ENCODE measurements around the gene SYT1.

Gene SYT1

DNA sequence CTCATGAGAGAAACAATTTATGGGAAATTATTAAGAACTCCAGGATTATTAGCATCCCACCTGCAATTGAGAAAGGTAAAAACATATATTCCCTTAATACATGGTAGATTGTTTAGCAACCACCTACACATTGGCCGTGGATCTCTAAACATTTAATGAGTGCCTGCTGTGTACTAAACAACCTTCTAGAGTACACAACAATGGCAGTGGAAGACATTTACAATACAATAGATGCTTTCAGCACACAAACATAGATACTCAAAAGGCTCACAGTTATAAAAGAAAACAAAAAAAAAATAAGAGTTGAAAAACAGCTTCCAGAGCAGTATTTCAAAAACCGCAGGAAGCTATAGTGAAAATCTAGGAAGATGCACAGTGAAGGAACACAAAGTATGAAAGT is 382.9 kb downstream of the SYT1 start:
- DNase-seq = no peak

DNA sequence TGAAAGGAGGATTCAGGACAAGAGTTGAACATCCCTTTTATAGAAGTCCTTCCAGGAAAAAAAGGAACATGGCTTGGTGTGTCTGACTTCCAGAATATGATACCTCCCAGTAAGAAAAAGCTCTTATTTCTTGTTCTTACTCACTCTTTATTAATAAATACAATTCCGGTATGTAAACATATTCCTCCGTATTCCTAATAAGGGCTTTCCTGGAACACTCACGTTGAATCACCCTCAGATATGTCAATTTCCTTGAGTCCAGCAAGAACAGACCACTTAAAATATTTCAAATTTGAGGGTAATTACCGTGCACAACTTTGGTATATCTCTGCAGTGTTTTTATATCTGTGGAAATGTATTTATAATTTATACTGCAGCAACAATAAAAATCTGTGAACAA is 385.6 kb downstream of the SYT1 start:
- DNase-seq = no peak

DNA sequence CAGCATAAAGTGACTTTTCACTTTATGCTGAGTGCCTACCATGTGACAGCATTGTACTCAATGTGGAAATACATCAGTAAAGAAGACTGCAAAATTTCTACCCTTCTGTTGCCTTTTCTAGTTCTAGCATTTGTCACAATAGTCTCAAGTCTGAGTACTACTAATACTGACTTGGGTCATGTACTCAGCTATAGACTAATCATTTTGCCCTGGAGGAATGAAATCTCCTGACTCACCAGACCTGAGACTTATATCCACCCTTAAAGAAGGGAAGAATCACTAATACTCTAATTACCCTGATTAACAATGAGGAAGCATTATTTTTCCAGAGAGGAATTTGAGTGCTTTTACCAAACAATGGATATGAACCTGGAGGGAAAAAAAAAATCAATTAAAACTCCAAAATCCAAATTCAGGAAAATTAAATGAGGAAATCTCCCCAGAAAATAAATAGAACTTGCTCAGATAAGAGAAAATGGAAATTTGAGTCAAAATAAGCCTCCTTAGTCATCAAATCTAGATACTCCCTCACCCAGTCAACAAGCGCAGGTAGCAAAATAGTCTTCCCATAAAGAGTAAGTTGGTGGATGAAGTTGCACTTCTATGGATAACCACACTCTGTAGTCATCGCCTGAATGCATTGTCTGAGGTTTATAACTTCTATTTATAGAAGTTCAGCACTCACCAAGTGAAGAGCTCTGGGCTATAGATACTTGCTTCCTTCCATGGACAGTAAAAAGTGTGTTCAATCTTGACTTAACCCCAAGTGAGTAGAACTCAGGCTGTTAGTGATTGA is 386.6 kb downstream of the SYT1 start:
- no peak for DNase-seq

DNA sequence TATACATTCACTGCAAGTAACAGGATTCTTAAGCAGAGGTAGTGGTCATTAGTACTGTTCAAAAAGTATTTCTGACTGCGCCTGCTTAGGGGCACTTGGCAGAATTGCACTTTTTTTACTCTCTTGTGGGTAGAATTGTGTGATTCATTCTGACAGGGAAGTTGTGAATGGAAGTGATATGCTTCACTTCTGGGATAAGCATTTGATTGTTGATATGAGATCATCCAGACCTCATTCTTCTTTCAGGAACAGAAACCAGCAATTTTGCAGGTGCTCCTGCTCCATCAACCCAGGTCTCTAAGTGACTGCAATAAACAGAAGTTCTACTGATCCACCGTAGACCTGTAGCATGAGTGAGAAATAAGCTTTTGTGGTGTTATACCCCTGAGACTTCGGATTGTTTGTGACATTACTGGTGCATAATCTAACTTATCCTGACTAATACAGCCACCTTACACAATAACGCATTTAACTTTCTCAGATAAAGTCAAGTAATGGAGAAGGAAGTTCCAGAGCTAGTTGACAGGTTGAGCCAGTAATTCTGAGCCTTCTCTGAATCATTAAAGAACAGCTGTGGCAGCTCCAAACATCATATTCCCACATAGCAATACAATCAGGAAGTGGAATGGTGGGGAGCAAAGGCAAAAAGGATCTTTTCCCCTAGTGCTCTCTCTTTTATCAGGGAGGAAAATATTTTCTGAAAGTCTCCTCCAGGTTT is 387.9 kb downstream of the SYT1 start:
- DNase-seq = no peak

DNA sequence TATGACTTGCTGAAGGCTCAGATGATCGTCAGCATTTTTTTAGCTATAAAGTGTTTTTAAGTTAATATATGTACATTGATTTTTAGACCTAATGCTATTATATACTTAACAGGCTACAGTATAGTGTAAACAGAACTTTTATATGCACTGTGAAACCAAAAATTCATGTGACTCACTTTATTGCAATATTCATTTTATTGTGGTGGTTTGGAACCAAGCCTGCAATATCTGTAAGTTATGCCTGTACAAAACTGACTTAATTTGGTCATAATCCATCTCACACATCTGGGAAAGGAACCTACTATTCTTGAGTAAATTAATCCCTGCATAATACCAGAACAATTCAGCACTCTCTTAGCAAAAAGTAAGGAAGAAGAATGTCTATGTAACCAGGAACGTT is 390.7 kb downstream of the SYT1 start:
- no peak for DNase-seq

DNA sequence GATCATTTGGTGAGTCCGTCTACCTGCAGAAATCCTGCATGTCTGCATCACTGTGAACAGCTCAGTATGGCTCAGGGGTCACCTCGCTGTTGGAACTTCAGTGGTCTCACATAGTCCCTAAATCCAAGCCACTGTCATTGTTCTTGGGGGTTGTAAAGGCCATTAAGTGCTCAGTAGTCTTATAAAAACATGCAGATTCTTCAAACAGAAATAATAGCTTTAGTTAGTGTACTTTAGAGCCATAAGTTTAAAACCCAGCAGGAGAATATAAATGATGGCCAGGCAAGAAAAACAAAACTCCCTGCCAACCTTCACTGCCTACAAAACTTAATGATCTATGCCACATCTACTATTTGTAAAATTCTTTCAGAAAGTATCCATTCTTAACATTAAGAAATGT is 396.3 kb downstream of the SYT1 start:
- no peak for DNase-seq

DNA sequence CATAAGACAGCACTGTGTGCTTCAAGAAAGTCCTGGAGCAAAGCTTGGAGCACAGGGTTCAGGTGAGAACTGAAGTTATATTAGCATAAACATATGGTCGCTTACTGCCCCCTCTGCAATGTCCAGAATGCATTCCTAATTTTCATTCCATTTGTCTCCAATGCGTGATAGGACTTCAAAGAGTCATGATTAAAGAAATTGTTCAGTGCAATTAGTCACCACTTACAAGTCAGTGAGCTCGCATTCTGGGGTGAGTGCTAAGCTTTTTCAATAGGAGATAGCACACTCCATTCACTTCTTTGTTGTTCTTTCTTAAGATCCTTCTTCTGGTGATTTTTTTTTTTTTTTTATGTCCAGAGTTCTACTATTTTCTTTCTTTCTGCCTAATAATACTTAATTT is 398.4 kb downstream of the SYT1 start:
- DNase-seq = no peak

DNA sequence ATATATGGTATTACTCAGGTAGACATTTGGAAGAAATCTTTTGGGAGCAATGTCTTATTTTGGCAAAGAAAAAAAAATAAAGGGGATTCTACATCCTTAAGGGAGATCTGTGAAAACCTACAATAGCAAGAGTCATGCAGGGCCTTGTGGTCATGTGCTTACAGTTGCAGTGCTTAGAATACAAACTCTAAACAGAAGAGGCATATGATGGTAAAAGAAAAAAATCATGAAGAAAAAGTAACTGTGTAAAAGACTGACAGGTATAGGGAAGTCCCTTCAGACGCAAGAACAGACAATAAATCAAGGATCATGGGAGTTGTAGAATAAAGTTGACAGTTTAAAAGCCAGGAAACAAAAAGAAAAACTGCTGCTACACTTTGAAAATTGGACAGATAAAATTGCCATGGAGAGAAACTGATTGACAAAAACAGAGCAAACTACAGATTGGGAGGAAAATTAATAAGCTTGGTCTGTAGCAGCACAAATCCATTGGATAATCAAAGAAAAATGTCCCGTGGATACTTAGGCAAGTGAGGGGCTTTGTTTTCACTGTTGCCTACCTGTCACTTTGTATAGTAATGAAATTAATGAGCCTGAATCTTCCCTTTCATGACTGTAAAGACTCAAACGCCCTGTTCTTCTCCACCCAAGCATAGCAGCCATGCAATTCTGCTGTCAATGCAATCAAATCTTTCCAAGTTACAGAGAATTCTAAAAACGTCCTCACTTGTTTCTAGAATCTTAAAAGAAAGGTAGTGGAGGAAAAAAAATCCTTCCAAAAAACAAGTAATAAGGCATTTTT is 402.0 kb downstream of the SYT1 start:
- no peak for DNase-seq

DNA sequence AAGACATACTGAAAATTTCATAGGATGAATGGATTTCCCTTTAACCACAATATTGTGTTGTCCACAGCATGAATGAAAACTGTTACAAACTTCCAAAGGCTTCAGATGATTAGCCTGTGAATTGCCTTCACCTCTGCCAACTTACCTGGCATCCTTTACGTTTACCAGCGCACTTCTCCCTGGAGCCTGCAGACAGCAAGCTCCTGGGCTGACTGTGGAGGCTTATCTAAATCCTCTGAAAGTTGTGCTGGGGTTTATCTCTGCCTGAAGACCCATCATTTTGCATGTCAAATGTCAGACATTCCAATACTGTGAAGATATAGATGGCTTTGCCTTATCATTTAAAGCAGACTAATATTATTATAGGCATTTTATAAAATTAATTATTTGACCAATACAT is 403.0 kb downstream of the SYT1 start:
- DNase-seq = no peak

DNA sequence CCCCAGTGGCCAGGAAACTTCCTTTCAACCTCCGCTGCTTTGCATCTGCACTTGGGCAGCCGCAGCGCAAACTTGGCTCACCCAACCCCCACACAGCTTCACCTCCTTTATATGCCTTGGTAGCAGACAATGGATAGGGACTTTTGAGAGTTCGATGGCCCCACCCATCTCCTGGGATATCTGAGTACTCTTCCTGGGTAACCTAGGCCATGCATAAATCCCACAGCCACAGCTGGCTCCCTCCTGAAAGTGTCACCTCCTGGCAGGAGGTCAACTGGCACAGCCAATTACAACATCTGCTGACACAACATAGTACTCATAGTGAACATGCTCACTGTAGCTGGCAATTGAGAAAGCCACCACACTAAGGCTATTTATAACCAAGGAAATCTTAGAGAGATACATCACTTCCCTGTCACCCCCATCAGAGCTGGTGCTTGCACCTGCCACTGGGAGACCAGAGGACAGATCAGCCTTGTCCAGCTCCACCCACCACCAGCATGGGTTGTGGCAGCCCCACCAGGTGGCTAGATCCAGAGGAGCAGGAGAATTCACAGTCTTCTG is 410.0 kb downstream of the SYT1 start:
- DNase-seq = peak; percentile 16

DNA sequence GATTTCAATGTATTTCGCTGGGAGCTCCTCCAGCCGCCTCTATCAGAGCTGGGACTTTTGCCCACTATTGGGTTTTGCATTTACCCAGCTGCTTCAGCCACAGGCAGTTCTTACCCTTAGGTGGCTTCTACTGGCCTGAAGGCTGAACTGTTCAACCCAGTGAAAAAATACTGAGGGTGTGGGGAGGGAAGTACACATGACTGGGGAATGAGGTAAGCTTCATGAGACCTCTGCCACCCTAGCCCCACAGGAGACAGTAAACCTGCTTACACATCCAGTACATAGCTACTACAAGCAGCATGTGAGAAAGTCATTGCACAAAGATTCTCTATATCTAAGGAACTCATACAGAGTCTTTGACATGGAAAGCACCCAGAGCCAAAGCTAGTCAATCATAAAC is 411.1 kb downstream of the SYT1 start:
- no peak for DNase-seq

DNA sequence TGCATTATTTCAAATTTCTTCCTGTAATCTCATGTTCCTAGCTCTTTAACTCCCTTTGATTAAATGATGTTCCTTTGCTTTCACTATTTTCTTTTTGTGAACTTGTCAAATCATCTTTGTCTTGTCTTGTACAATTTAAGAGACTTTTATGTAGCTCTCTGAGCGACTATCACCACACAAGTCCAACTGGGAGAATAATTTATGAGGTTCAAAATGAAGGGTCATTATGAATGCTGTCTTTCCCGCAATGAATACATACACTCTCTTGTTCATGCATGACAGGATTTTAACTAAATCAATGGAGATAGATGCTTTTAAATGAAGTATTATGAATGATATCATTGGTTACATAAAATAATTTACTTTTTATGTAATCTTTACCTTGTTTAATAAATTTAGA is 418.8 kb downstream of the SYT1 start:
- DNase-seq = no peak

DNA sequence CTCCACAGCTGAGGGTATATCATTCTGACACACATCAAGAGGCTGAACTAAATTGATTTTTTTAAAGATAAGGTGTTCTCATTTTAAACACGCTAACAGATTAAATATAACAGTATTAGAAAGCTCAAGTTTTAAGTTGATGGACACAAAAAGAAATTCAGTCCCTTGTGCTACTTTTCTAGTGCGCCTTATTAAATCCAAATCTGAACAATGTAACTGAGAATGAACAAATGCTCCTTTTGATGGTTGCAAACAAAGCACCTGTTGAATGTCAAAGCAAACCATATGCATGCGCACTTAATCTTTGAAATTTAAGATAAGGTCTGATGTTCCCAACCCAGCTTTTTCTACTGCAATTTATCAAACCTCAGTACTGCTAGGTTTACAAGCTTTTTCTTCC is 424.3 kb downstream of the SYT1 start:
- no peak for DNase-seq

DNA sequence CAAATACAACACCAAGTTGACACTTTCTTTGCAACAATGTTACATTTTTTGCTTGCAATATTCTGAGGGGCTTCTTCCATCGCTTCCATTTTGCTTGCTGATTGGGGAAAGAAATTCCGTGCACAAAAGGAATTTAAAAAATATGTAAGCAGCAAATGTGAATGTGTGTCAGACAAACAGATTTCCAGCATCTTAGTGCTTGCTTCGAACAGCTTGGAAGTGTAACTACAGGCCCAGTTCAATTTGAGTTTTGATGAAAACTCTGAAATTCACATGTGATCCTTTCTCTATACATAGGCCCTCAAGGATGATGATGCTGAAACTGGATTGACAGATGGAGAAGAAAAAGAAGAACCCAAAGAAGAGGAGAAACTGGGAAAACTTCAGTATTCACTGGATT is 427.1 kb downstream of the SYT1 start:
- DNase-seq = no peak

DNA sequence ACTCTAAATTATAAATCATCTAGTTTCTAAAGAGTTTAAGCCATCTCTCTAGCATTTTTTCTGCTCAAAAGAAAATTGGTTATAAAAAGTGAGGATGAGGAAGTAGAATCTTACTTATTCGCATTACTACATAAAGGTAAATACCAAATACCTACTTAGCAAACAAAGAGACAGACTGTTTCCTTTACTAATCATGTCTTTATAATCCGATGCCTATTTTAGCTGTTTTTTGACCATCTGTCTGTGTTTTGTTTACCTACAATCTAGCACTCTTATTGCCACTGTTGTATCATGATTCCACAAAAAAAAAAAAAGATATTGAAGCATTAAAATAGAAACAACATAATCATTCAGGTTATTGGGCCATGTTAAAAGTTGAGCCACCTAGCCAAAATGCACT is 430.0 kb downstream of the SYT1 start:
- DNase-seq = no peak

DNA sequence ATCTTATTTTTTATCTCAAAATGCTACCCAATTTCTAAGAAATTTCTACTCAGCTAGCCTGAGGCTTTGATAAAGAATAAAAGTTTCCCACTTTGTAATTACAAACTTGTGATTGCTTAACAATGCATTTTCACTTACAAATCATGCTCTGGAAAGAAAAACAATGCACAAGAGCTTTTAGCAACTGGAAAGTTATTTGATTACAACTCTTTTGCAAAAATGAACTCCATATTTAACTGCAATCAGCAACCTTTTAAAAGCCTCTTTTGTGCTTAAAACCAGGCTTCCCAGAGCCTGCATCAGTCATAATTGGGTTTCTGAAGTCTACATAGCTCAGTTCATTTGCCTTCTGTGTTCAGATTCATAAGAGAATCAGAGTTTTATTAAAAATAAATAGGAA is 431.0 kb downstream of the SYT1 start:
- DNase-seq = no peak

DNA sequence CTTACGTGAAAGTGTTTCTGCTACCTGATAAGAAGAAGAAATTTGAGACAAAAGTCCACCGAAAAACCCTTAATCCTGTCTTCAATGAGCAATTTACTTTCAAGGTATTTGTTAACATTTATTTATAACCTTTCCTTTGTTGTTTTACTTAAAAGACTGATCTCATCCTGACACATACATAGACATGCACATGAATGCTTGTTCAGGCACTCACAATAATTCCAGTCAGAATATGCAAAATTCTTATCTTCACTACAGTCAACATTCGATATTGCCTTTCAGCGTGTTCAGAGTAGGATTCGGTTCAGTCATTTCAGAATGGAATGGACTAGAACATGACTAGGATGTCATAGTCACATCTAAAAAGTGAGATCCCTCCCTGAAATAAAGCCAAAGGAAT is 431.6 kb downstream of the SYT1 start:
- DNase-seq = no peak

DNA sequence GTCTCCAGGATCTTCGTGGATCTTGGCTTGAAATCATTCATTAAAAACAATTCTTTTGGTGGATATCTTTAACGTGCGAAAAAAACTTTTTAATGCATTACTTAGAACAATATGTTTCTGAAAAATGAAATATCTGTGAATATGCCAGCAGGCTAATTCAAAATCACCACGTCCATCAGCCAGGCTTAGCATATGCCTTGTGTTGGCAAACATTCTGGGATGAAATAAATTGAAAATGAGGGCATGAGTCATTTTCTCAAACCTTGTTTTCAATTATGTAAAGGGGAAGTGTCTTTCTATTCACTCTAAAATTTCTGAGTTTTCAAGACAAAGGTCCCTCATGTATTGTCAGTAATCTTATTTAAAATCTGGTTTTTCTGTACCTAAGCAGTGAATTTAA is 432.3 kb downstream of the SYT1 start:
- no peak for DNase-seq

DNA sequence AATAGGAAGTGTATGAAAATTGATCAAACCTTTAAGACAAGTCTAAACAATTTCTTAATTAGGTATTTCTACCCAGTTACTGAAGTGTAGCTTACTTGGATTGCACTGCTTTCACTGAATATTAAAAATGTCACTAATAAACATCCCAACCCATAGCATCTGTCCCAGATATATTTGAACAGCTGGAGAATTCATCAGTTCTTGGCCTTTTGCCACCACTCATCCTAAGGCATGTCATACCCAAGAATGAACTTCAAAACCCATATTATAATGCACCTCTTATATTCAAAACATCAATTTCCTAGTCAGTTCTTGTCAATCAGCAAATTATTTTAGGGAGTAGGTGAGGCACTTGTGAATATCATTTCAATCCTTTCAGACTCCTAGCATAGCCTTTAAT is 433.9 kb downstream of the SYT1 start:
- DNase-seq = no peak

DNA sequence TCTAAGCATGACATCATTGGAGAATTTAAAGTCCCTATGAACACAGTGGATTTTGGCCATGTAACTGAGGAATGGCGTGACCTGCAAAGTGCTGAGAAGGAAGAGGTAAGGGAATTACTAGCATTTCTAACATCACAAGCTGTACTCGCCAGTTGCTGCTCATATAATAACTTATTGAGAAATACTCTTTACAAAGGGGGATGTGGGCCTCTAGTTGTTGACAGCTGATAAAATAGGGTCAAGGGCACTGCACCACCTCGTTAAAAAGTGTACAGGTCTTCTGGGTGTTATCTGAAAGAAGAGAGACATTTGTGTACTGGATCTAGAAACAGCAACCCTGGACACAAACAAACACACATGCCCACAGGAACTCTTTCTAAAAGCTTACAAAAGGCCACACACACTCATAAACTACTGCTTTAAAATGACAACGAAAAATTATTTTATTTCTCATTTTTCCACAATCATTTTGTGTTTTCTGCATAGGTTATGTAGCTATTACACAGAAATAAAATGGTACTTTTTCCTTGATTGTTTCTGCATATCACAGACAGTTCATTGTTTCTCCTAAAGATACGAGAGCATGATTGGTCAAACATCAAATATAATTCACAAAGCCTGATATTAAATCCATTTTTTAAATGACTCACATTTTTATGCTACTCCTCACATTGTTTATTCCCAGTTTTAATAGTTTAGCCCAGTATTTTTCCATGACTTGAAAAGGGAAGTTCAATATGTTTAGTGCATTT is 435.0 kb downstream of the SYT1 start:
- DNase-seq = no peak

DNA sequence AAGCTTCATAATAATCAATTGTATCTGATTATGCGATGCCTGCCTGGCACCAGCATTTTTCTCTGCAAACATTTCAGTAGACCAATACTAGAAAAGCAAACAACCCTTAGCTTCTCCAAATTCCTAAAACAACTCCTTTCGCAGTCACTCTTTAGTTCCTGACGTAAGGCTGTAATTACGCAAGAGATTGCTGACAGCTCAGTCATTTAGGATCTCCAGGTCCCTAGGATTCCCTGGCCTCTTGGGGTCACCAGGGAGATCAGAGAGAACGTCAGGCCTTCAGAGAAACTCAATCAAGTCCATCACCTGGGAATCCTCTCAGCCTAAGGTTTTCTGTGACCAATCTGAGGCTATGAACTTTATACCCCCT is 435.6 kb downstream of the SYT1 start:
- no peak for DNase-seq

DNA sequence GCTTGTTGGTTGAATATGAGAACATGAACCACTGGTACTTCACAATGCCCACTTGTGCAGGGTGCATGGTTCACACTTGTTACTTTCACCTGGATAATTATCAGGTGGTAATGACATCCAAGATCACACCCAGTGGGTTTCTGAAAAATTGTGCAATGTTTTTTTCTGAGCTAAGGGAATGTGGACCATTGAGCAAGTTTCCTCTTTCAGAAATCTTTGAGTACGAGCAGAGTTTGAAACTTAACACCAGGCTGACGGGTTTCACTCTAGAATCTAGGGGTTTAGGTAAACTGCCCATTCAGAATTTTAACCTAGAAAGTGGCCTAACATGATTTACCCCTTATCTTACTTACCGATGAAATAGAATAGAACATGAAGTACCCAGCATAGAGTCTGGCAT is 436.6 kb downstream of the SYT1 start:
- DNase-seq = no peak
